MCF 10A (cell line): ENCODE measurements around the gene TNFRSF18. TPM values are rescaled to one million over a fixed set of nuclear protein-coding genes. Genes with fewer than 3 reads are reported as not detected.

Experiments used
- BruUV-seq: library from RNA; stranded (reverse); fragments of 400-500 nt; replicated peaks from 2 replicates; lab custom pipeline; 2021; lab: Mats Ljungman, UMichigan
- CTCF ChIA-PET: fragments of 300-600 bp; sonication (Branson Sonifier 250); formaldehyde crosslinking; extraction: SDS; loops from one replicate; lab custom pipeline; 2021; ENCODE audit warnings: antibody characterized with exemption, inconsistent platforms; lab: Yijun Ruan, JAX
- POLR2A ChIA-PET: fragments of 300-600, 350-650 bp; sonication (Branson Sonifier 250); formaldehyde crosslinking; extraction: SDS; loops from one replicate; lab custom pipeline; 2020; ENCODE audit warnings: antibody characterized with exemption, inconsistent platforms; lab: Yijun Ruan, JAX
- DNase-seq: peaks from one replicate; pipeline ENCODE4 v3.0.0-alpha.2; 2018; ENCODE audit not compliant: unreplicated experiment
- H3K27ac Mint-ChIP-seq: one replicate; pipeline ENCODE4 v1.8.0; 2022; ENCODE audit warnings: mild to moderate bottlenecking, low read depth, mixed read lengths; ENCODE audit not compliant: unreplicated experiment
- H3K27me3 Mint-ChIP-seq: one replicate; pipeline ENCODE4 v1.8.0; 2022; ENCODE audit warnings: mixed read lengths; ENCODE audit not compliant: insufficient read depth, unreplicated experiment
- H3K36me3 Mint-ChIP-seq: one replicate; pipeline ENCODE4 v1.8.0; 2022; ENCODE audit warnings: mild to moderate bottlenecking, moderate library complexity, mixed read lengths; ENCODE audit not compliant: insufficient read depth, unreplicated experiment
- H3K4me1 Mint-ChIP-seq: one replicate; pipeline ENCODE4 v1.8.0; 2022; ENCODE audit warnings: mixed read lengths; ENCODE audit not compliant: insufficient read depth, unreplicated experiment
- H3K4me3 Mint-ChIP-seq: one replicate; pipeline ENCODE4 v1.8.0; 2022; ENCODE audit warnings: mild to moderate bottlenecking, moderate library complexity, mixed read lengths; ENCODE audit not compliant: unreplicated experiment
- H3K9me3 Mint-ChIP-seq: one replicate; pipeline ENCODE4 v1.8.0; 2022; ENCODE audit warnings: mixed read lengths; ENCODE audit not compliant: unreplicated experiment
- CTCF ChIP-seq: fragments of 200-600 bp; IDR thresholded peaks from one replicate; pipeline ENCODE4 v1.8.0; 2022; ENCODE audit warnings: antibody characterized with exemption, mild to moderate bottlenecking; ENCODE audit not compliant: unreplicated experiment
- intact Hi-C: fragments of 100-400 bp; cut with micrococcal nuclease; formaldehyde crosslinking; loops from 2 replicates; pipeline ENCODE4 v1.14.1; 2022
- total RNA-seq: library from RNA; stranded (reverse); gene quantifications from 2 replicates; pipeline ENCODE4 v1.2.3, GENCODE V29; 2022

TNFRSF18 gene
- total RNA-seq, 1 experiment from 2014 or later: not detected

GRCh38 chr1:1229770-1230169, 23.4 kb upstream of the TNFRSF18 start:
- intact Hi-C loops: loop anchor here (2.0 to 5.0 kb wide), 2 partner anchors 63 to 107 kb away; no protein-coding TSS in a partner anchor
- Mint-ChIP-seq H3K4me3 (peak overlapping the region; percentile 49), H3K36me3 (peaks cover 25% of the 10 kb centered on the region), H3K9me3 (no peaks in the 10 kb centered on the region), H3K27ac (peak overlapping the region; percentile 85), H3K4me1 (peaks cover 8% of the 10 kb centered on the region), H3K27me3 (no peaks in the 10 kb centered on the region)
- DNase-seq: no peak
- no TSS peak for BruUV-seq
- CTCF ChIA-PET: interaction anchor here (0.8 to 1.0 kb wide), 3 partner anchors 10 to 107 kb away, joined by 3 to 4 read pairs (median 3); no protein-coding TSS in a partner anchor
- TF ChIP-seq CTCF: no peak
- POLR2A ChIA-PET: interaction anchor here (0.7 kb wide), 1 partner anchor 170 kb away, joined by 4 read pairs; the partner anchor contains the start of gene CCNL2

GRCh38 chr1:1228596-1229321, 22.4 kb upstream of the TNFRSF18 start:
- POLR2A ChIA-PET: interaction anchor here (0.6 kb wide), 1 partner anchor 104 kb away, joined by 3 read pairs; no protein-coding TSS in a partner anchor
- intact Hi-C loops: no loop called here

GRCh38 chr1:1228187-1228586, 21.8 kb upstream of the TNFRSF18 start:
- H3K4me3 Mint-ChIP-seq: no peak overlapping the region
- no peak overlapping the region for H3K27ac Mint-ChIP-seq
- no peak for DNase-seq
- no peaks in the 10 kb centered on the region for H3K9me3 Mint-ChIP-seq
- BruUV-seq: no TSS peak
- ChIA-PET POLR2A (interaction anchor here (0.6 kb wide), 1 partner anchor 105 kb away, joined by 3 read pairs; no protein-coding TSS in a partner anchor), CTCF (interaction anchor here (1.0 kb wide), 1 partner anchor 104 kb away, joined by 4 read pairs; no protein-coding TSS in a partner anchor)
- no peaks in the 10 kb centered on the region for H3K27me3 Mint-ChIP-seq
- H3K4me1 Mint-ChIP-seq: peaks cover 8% of the 10 kb centered on the region
- peaks cover 30% of the 10 kb centered on the region for H3K36me3 Mint-ChIP-seq
- intact Hi-C loops: no loop called here
- no peak for TF ChIP-seq CTCF

More at GRCh38 chr1:1228596-1229321, 22.4 kb upstream of the TNFRSF18 start:
- Mint-ChIP-seq H3K9me3 (no peaks in the 10 kb centered on the region), H3K27ac (no peak overlapping the region), H3K4me1 (peaks cover 8% of the 10 kb centered on the region), H3K36me3 (peaks cover 29% of the 10 kb centered on the region), H3K27me3 (no peaks in the 10 kb centered on the region), H3K4me3 (no peak overlapping the region)
- no peak for TF ChIP-seq CTCF
- BruUV-seq: no TSS peak
- CTCF ChIA-PET: interaction anchor here (0.8 to 1.0 kb wide), 3 partner anchors 62 to 106 kb away, joined by 3 to 4 read pairs (median 4); no protein-coding TSS in a partner anchor
- no peak for DNase-seq

GRCh38 chr1:1227386-1227785, 21.0 kb upstream of the TNFRSF18 start:
- peaks cover 8% of the 10 kb centered on the region for H3K4me1 Mint-ChIP-seq
- no TSS peak for BruUV-seq
- POLR2A ChIA-PET: no interaction called here
- no peak overlapping the region for H3K4me3 Mint-ChIP-seq
- H3K27ac Mint-ChIP-seq: no peak overlapping the region
- no peaks in the 10 kb centered on the region for H3K9me3 Mint-ChIP-seq
- DNase-seq: no peak
- peaks cover 32% of the 10 kb centered on the region for H3K36me3 Mint-ChIP-seq
- TF ChIP-seq CTCF: no peak
- no peaks in the 10 kb centered on the region for H3K27me3 Mint-ChIP-seq
- CTCF ChIA-PET: interaction anchor here (1.2 kb wide), 1 partner anchor 107 kb away, joined by 3 read pairs; no protein-coding TSS in a partner anchor
- intact Hi-C loops: no loop called here
